ENCODE data around the gene CD3E. TPM values are rescaled to one million over a fixed set of nuclear protein-coding genes. Genes with fewer than 3 reads are reported as not detected.

CD3E gene
- polyA plus RNA-seq, 1 experiment = not detected

DNA sequence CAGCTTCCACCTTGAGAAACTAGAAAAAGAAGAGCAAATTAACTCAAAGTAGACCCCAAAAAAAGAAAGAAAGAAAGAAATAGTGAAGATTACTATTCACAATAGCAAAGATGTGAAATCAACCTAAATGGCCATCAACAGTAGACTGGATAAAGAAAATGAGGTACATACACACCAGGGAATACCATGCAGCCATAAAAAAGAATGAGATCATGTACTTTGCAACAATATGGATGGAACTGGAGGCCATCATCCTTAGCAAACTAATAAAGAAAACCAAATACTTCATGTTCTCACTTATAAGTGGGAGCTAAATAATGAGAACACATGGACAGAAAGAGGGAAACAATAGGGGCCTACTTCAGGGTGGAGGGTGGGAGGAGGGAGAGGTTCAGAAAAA is 24.2 kb downstream of the CD3E start:
- TF ChIP-seq, protein P1, sequence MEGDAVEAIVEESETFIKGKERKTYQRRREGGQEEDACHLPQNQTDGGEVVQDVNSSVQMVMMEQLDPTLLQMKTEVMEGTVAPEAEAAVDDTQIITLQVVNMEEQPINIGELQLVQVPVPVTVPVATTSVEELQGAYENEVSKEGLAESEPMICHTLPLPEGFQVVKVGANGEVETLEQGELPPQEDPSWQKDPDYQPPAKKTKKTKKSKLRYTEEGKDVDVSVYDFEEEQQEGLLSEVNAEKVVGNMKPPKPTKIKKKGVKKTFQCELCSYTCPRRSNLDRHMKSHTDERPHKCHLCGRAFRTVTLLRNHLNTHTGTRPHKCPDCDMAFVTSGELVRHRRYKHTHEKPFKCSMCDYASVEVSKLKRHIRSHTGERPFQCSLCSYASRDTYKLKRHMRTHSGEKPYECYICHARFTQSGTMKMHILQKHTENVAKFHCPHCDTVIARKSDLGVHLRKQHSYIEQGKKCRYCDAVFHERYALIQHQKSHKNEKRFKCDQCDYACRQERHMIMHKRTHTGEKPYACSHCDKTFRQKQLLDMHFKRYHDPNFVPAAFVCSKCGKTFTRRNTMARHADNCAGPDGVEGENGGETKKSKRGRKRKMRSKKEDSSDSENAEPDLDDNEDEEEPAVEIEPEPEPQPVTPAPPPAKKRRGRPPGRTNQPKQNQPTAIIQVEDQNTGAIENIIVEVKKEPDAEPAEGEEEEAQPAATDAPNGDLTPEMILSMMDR (IDR thresholded peaks at IDR 0.05; ENCODE audit: low read depth, low read length) = no peak
- ChIA-PET POLR2A (no interaction called here), CTCF (no interaction called here)
- no peak overlapping the region for H3K4me3 ChIP-seq (ENCODE audit: low read depth, low read length)
- no peak overlapping the region for H3K27ac ChIP-seq (ENCODE audit: low read depth, low read length)
- H3K27me3 ChIP-seq (ENCODE audit: control insufficient read depth, insufficient read depth, low read length) = no peaks in the 10 kb centered on the region
- DNase-seq (ENCODE audit: low read depth, low spot score) = no peak
- no peaks in the 10 kb centered on the region for H3K9me3 ChIP-seq (ENCODE audit: control insufficient read depth, insufficient read depth, low read length)

GRCh38 chr11:118334745-118335144 is 30.2 kb downstream of the CD3E start:
- Histone ChIP-seq H3K27ac (ENCODE audit: low read depth, low read length) (no peak overlapping the region), H3K9me3 (ENCODE audit: control insufficient read depth, insufficient read depth, low read length) (no peaks in the 10 kb centered on the region), H3K4me3 (ENCODE audit: low read depth, low read length) (no peak overlapping the region), H3K27me3 (ENCODE audit: control insufficient read depth, insufficient read depth, low read length) (no peaks in the 10 kb centered on the region)
- ChIA-PET POLR2A (no interaction called here), CTCF (no interaction called here)
- TF ChIP-seq, protein P1 (IDR thresholded peaks at IDR 0.05; ENCODE audit: low read depth, low read length) = no peak
- DNase-seq (ENCODE audit: low read depth, low spot score) = no peak

DNA sequence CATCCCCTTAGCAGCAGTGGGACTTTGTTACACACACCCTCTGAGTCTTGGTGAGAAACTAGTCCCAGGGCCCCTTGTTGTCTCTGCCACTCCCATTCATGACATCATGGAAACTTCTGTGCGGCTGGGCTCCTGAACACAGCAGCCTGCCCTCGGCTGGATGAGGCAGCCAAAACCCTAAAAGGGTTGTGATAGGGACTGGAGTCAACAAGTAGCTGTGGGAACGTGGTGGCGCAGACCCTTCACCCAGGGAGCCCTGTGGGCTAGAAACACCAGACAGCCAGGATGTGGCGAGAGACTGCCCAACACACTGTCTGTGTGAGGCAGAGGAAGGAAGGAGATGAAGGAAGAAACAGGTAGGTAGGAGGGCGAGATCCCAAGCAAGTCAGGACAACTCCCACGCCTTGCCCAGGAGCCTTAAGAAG is 34.1 kb downstream of the CD3E start:
- ChIA-PET POLR2A (no interaction called here), CTCF (interaction anchor here (0.8 kb wide), 1 partner anchor 14 kb away, joined by 4 read pairs; no protein-coding TSS in a partner anchor)
- no peaks in the 10 kb centered on the region for H3K27me3 ChIP-seq (ENCODE audit: control insufficient read depth, insufficient read depth, low read length)
- DNase-seq (ENCODE audit: low read depth, low spot score) = no peak
- no peaks in the 10 kb centered on the region for H3K9me3 ChIP-seq (ENCODE audit: control insufficient read depth, insufficient read depth, low read length)
- no peak overlapping the region for H3K4me3 ChIP-seq (ENCODE audit: low read depth, low read length)
- TF ChIP-seq, protein P1 (IDR thresholded peaks at IDR 0.05; ENCODE audit: low read depth, low read length) = no peak
- no peak overlapping the region for H3K27ac ChIP-seq (ENCODE audit: low read depth, low read length)

- CTCF ChIA-PET = interaction anchor here (0.8 to 1.0 kb wide), 2 partner anchors 12 to 14 kb away, joined by 3 to 4 read pairs; no protein-coding TSS in a partner anchor
- DNase-seq (ENCODE audit: low read depth, low spot score) = no peak
- POLR2A ChIA-PET = no interaction called here
These were observed 34.9 kb downstream of the CD3E start for GRCh38 chr11:118339281-118339961.

GRCh38 chr11:118340449-118340848 is 35.9 kb downstream of the CD3E start:
- ChIA-PET POLR2A (no interaction called here), CTCF (interaction anchor here (1.0 kb wide), 2 partner anchors 10 to 142 kb away, joined by 3 to 5 read pairs; no protein-coding TSS in a partner anchor)
- TF ChIP-seq, protein P1 (IDR thresholded peaks at IDR 0.05; ENCODE audit: low read depth, low read length) = no peak
- H3K27ac ChIP-seq (ENCODE audit: low read depth, low read length) = no peak overlapping the region
- no peaks in the 10 kb centered on the region for H3K9me3 ChIP-seq (ENCODE audit: control insufficient read depth, insufficient read depth, low read length)
- H3K4me3 ChIP-seq (ENCODE audit: low read depth, low read length) = no peak overlapping the region
- no peak for DNase-seq (ENCODE audit: low read depth, low spot score)
- H3K27me3 ChIP-seq (ENCODE audit: control insufficient read depth, insufficient read depth, low read length) = no peaks in the 10 kb centered on the region

More at GRCh38 chr11:118339281-118339961, 34.9 kb downstream of the CD3E start:
- no peaks in the 10 kb centered on the region for H3K9me3 ChIP-seq (ENCODE audit: control insufficient read depth, insufficient read depth, low read length)
- no peaks in the 10 kb centered on the region for H3K27me3 ChIP-seq (ENCODE audit: control insufficient read depth, insufficient read depth, low read length)
- H3K27ac ChIP-seq (ENCODE audit: low read depth, low read length) = no peak overlapping the region
- TF ChIP-seq, protein P1 (IDR thresholded peaks at IDR 0.05; ENCODE audit: low read depth, low read length) = no peak
- H3K4me3 ChIP-seq (ENCODE audit: low read depth, low read length) = no peak overlapping the region

Data from AG04450 (cell line).